GM12891 (cell line): ENCODE measurements around the gene PRKCA.

Experiments
- DNase-seq: peaks from one replicate; pipeline ENCODE4 v3.0.0; 2011; ENCODE audit warnings: low spot score; ENCODE audit not compliant: insufficient read length
- FAIRE-seq: peaks from 2 replicates; lab custom pipeline; 2011; peaks lifted over from hg19 to GRCh38; lab: Jason Lieb, UNC
- PAX5 ChIP-seq: IDR thresholded peaks from 2 replicates; pipeline ENCODE4 v1.6.1; 2011; ENCODE audit warnings: low read length, moderate library complexity, mild to moderate bottlenecking; ENCODE audit not compliant: insufficient read depth, severe bottlenecking
- POLR2A ChIP-seq: IDR thresholded peaks from 2 replicates; pipeline ENCODE4 v1.6.1; 2011; ENCODE audit warnings: low read depth, low read length, control low read depth
- POLR2AphosphoS5 ChIP-seq: IDR thresholded peaks from 2 replicates; pipeline ENCODE4 v1.6.1; 2011; ENCODE audit warnings: low read depth, low read length, control low read depth
- POU2F2 ChIP-seq: IDR thresholded peaks from 2 replicates; pipeline ENCODE4 v1.6.1; 2011; ENCODE audit warnings: low read depth, mild to moderate bottlenecking, control low read depth, low read length, moderate library complexity
- SPI1 ChIP-seq: IDR thresholded peaks from 2 replicates; pipeline ENCODE4 v1.6.1; 2011; ENCODE audit warnings: low read depth, low read length, control low read depth
- TAF1 ChIP-seq: IDR thresholded peaks from 2 replicates; pipeline ENCODE4 v1.6.1; 2011; ENCODE audit warnings: low read depth, low read length, control low read depth

Gene PRKCA

GRCh38 chr17:66810951-66811682 lies 508.7 kb downstream of the PRKCA start:
- TF ChIP-seq POLR2A (no peak), TAF1 (no peak), SPI1 (no peak), POLR2AphosphoS5 (no peak), POU2F2 (no peak), PAX5 (no peak)
- DNase-seq (no peak), FAIRE-seq (no peak)

GRCh38 chr17:66811683-66812054 lies 509.3 kb downstream of the PRKCA start:
- FAIRE-seq, result no peak

GRCh38 chr17:66812571-66812970 lies 510.2 kb downstream of the PRKCA start:
- FAIRE-seq (no peak), DNase-seq (no peak)
- no peak for TF ChIP-seq PAX5
- TF ChIP-seq TAF1, result no peak
- TF ChIP-seq POU2F2, result no peak
- TF ChIP-seq POLR2AphosphoS5, result no peak
- TF ChIP-seq POLR2A, result no peak
- TF ChIP-seq SPI1, result no peak

More at GRCh38 chr17:66811683-66812054, 509.3 kb downstream of the PRKCA start:
- no peak for DNase-seq
- no peak for TF ChIP-seq SPI1
- TF ChIP-seq PAX5, result no peak
- no peak for TF ChIP-seq TAF1
- no peak for TF ChIP-seq POLR2AphosphoS5
- TF ChIP-seq POU2F2, result no peak
- TF ChIP-seq POLR2A, result no peak

- DNase-seq (no peak), FAIRE-seq (no peak)
- no peak for TF ChIP-seq PAX5
- TF ChIP-seq TAF1, result no peak
These were observed 510.9 kb downstream of the PRKCA start for GRCh38 chr17:66813296-66813695.

GRCh38 chr17:66814026-66814425 lies 511.6 kb downstream of the PRKCA start:
- no peak for TF ChIP-seq TAF1
- FAIRE-seq, result no peak

GRCh38 chr17:66814570-66814969 lies 512.2 kb downstream of the PRKCA start:
- DNase-seq (no peak), FAIRE-seq (no peak)
- TF ChIP-seq SPI1, result no peak

More at GRCh38 chr17:66814026-66814425, 511.6 kb downstream of the PRKCA start:
- no peak for DNase-seq

- no peak for DNase-seq
- TF ChIP-seq SPI1, result no peak
- no peak for TF ChIP-seq POLR2AphosphoS5
- no peak for TF ChIP-seq TAF1
- TF ChIP-seq POLR2A, result no peak
- no peak for FAIRE-seq
These were observed 515.3 kb downstream of the PRKCA start for GRCh38 chr17:66817750-66818149.

DNA sequence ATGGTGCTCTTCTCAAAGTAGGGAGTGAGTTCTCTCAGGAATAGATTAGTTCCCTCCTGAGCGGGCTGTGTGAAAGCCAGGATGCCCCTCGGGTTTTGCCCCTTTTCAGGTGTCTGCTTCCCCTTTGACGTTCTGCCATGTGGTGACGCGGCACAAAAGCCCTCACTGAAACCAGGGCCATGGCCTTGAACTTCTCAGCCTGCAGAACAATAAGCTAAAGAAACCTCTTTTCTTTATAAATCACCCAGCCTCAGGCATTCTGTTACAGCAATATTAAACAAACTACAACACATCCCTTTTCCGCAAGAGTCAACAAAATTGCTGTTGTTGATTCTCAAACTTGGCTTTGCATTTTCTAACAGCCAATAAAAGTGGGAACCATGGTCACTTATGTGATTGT lies 517.1 kb downstream of the PRKCA start:
- TF ChIP-seq POU2F2 (no peak), POLR2A (no peak), POLR2AphosphoS5 (no peak), PAX5 (no peak), TAF1 (no peak), SPI1 (no peak)
- DNase-seq (no peak), FAIRE-seq (no peak)

DNA sequence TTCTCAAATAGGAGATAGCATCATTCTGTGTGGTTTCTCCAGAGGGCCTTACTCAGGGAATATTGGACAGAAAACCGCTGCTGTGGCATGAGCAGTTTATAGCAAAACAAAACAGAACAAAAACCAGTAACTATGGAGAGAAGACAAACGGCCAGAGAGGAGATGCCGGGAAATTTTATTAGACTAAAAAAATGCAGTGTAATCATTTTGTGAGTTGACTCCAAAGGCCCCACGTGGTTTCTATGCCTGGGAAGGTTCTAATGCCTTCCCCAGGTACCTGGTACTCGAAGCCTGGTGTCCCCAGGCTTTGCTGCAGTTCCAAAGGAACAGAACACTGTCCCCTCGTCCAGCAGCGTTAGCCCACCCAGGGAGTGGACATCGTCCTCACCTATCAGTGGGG lies 519.6 kb downstream of the PRKCA start:
- DNase-seq, result no peak
- TF ChIP-seq TAF1 (no peak), POLR2AphosphoS5 (no peak), POLR2A (no peak), PAX5 (no peak), POU2F2 (no peak), SPI1 (no peak)
- FAIRE-seq, result no peak

GRCh38 chr17:66826856-66827255 lies 524.4 kb downstream of the PRKCA start:
- FAIRE-seq (no peak), DNase-seq (no peak)
- TF ChIP-seq POU2F2 (no peak), SPI1 (no peak), TAF1 (no peak), POLR2AphosphoS5 (no peak), POLR2A (no peak), PAX5 (no peak)

DNA sequence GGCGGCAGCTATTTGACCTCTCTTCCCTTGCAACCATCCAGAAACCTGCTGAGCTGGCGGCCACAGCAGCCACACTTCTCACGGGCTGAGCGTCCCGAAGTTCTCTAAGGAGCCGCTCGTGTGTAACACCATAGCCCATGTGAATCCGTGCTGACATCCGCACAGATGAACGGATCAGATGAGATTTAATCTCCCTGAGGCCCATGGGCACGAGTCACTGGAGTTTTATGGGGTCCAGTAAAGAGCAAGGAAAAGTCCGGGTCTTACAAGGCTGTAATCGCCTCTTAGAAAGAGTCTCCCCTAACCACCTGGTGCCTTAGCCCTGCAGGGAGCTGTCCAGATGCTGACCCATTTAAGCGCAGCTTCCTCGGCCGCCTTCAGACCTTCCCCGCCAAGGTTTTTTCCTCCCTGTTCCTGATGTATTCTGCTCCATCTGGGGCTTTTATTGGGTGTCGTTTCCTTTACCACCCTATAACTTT lies 527.0 kb downstream of the PRKCA start:
- TF ChIP-seq POU2F2 (no peak), POLR2A (no peak), POLR2AphosphoS5 (no peak), TAF1 (no peak), PAX5 (no peak), SPI1 (no peak)

More for the DNA sequence above, 527.0 kb downstream of the PRKCA start:
- no peak for FAIRE-seq
- no peak for DNase-seq
